SU-DHL-6 (cell line): Measurements from ENCODE around the gene ACAN.

Experiments used
- H2AFZ ChIP-seq: fragments of 200-600 bp; sonication (generic); 2 replicates; pipeline ENCODE4 v1.6.1; 2014; ENCODE audit warnings: low read depth, mild to moderate bottlenecking, moderate library complexity, mixed read lengths, antibody characterized with exemption, low read length; ENCODE audit not compliant: severe bottlenecking
- H3F3A ChIP-seq: fragments of 200-600 bp; shearing (Covaris generic); 2 replicates; pipeline ENCODE4 v1.6.0; 2016; ENCODE audit warnings: antibody characterized with exemption, mild to moderate bottlenecking; ENCODE audit not compliant: insufficient read depth
- H3K27ac ChIP-seq: fragments of 200-600 bp; sonication (generic); 2 replicates; pipeline ENCODE4 v1.5.1; 2016; ENCODE audit warnings: low read depth, mild to moderate bottlenecking, low read length, moderate library complexity, mixed read lengths
- H3K27me3 ChIP-seq: fragments of 200-600 bp; sonication (generic), shearing (Covaris generic); 2 replicates; pipeline ENCODE4 v1.6.0; 2014; ENCODE audit warnings: mild to moderate bottlenecking, low read length
- H3K36me3 ChIP-seq: fragments of 200-600 bp; sonication (generic); 2 replicates; pipeline ENCODE4 v1.6.1; 2014; ENCODE audit warnings: mild to moderate bottlenecking, low read length, mixed read lengths
- H3K4me2 ChIP-seq: fragments of 300-600, 200-600 bp; shearing (Covaris generic), sonication (generic); 2 replicates; pipeline ENCODE4 v1.6.0; 2014; ENCODE audit warnings: low read length, low read depth, mild to moderate bottlenecking; ENCODE audit not compliant: poor library complexity, severe bottlenecking
- H3K4me3 ChIP-seq: fragments of 200-600 bp; sonication (generic); 2 replicates; pipeline ENCODE4 v1.5.1; 2014; ENCODE audit warnings: antibody characterized with exemption, low read length, mild to moderate bottlenecking, mixed read lengths; ENCODE audit not compliant: insufficient read depth, poor library complexity, severe bottlenecking
- H3K79me2 ChIP-seq: fragments of 200-600 bp; sonication (generic); 2 replicates; pipeline ENCODE4 v1.6.1; 2014; ENCODE audit warnings: mild to moderate bottlenecking, low read length, moderate library complexity; ENCODE audit not compliant: insufficient read depth
- H3K9ac ChIP-seq: fragments of 200-600 bp; sonication (generic); 2 replicates; pipeline ENCODE4 v1.7.0; 2014; ENCODE audit warnings: mild to moderate bottlenecking, low read length
- H3K9me2 ChIP-seq: fragments of 200-600 bp; sonication (generic); replicated peaks from 2 replicates; pipeline ENCODE4 v1.6.1; 2014; ENCODE audit warnings: low read length; ENCODE audit not compliant: insufficient read depth
- H3K9me3 ChIP-seq: fragments of 200-600 bp; sonication (generic); 2 replicates; pipeline ENCODE4 v1.6.1; 2014; ENCODE audit warnings: low read length, mixed read lengths; ENCODE audit not compliant: insufficient read depth
- H4K20me1 ChIP-seq: fragments of 200-600 bp; sonication (generic); 2 replicates; pipeline ENCODE4 v1.6.1; 2014; ENCODE audit warnings: low read depth, mild to moderate bottlenecking, antibody characterized with exemption, low read length, moderate library complexity, mixed read lengths
- EZH2phosphoT487 ChIP-seq: fragments of 200-600 bp; sonication (generic), shearing (Covaris generic); conservative IDR thresholded peaks from 2 replicates; pipeline ENCODE4 v1.6.1; 2018; ENCODE audit warnings: mild to moderate bottlenecking, antibody characterized with exemption, low read length, moderate library complexity, mixed read lengths
- TF ChIP-seq, protein P1 (sequence below): fragments of 200-600 bp; sonication (generic); IDR thresholded peaks from one replicate; pipeline ENCODE4 v1.5.1; 2017; ENCODE audit warnings: antibody characterized with exemption, mild to moderate bottlenecking, low read length, moderate library complexity; ENCODE audit not compliant: insufficient read depth, poor library complexity, severe bottlenecking

The ACAN gene

DNA sequence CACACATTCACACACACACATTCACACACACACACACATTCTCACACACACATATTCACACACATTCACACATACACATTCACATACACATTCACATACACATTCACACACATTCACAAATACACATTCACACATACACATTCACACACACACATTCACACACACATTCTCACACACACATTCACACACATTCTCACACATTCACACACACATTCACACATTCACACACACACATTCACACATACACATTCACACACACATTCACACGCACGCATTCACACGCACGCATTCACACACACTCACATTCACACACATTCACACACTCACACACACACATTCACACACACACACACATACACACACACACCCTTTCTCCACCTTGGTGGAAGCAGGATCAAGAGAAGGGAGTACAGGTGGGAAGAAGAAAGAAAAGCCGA lies 97.8 kb downstream of the ACAN start:
- Histone ChIP-seq H3K27me3 (no peaks in the 10 kb centered on the region), H2AFZ (no peak overlapping the region), H3K9me2 (no peaks in the 10 kb centered on the region), H4K20me1 (no peaks in the 10 kb centered on the region), H3K27ac (no peak overlapping the region), H3K9me3 (no peaks in the 10 kb centered on the region), H3K9ac (no peak overlapping the region), H3K36me3 (no peaks in the 10 kb centered on the region), H3K4me2 (no peak overlapping the region), H3K4me3 (no peak overlapping the region), H3K79me2 (no peaks in the 10 kb centered on the region), H3F3A (no peaks in the 10 kb centered on the region)
- TF ChIP-seq EZH2phosphoT487 = no peak
- TF ChIP-seq, protein P1, sequence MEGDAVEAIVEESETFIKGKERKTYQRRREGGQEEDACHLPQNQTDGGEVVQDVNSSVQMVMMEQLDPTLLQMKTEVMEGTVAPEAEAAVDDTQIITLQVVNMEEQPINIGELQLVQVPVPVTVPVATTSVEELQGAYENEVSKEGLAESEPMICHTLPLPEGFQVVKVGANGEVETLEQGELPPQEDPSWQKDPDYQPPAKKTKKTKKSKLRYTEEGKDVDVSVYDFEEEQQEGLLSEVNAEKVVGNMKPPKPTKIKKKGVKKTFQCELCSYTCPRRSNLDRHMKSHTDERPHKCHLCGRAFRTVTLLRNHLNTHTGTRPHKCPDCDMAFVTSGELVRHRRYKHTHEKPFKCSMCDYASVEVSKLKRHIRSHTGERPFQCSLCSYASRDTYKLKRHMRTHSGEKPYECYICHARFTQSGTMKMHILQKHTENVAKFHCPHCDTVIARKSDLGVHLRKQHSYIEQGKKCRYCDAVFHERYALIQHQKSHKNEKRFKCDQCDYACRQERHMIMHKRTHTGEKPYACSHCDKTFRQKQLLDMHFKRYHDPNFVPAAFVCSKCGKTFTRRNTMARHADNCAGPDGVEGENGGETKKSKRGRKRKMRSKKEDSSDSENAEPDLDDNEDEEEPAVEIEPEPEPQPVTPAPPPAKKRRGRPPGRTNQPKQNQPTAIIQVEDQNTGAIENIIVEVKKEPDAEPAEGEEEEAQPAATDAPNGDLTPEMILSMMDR = no peak

DNA sequence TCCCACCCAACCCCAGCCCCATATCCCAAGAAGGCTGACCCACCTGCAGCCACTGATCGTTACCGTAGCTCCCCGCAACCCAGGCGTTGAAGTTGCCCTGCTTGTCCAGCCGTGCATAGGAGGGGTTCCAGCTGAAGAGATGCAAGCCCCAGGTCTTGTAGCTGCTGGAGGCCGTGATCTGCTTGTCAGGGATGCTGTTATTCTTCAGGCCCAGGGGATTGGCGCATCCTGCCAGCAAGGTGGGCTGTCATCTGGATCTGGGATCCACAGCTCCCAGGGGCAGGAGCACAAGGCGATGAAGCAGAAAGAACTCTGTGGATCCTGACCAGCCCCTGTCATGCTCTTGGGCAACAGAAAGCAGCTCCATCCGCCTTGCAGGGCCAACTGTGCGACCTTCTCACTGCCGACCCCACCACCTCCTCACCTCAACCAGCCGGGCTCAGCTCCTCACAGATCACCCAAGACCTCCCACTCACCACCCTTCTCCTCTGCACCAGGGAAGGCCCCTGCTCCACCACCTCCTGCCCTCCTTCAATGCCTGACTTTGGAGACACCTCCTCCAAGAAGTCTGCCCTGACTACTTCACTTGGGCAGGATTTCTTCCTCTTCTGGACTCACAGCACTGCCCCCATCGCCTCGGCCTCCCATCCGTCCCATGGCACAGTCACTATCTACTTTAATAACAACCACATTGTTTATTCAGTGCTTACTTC lies 98.4 kb downstream of the ACAN start:
- Histone ChIP-seq H3K9me3 (no peaks in the 10 kb centered on the region), H3K27me3 (no peaks in the 10 kb centered on the region), H3K36me3 (no peaks in the 10 kb centered on the region), H3K79me2 (no peaks in the 10 kb centered on the region), H3K4me3 (no peak overlapping the region), H4K20me1 (no peaks in the 10 kb centered on the region), H3K4me2 (no peak overlapping the region), H2AFZ (no peak overlapping the region), H3F3A (no peaks in the 10 kb centered on the region), H3K27ac (no peak overlapping the region), H3K9me2 (no peaks in the 10 kb centered on the region), H3K9ac (no peak overlapping the region)
- no peak for TF ChIP-seq EZH2phosphoT487
- TF ChIP-seq, protein P1 = no peak

DNA sequence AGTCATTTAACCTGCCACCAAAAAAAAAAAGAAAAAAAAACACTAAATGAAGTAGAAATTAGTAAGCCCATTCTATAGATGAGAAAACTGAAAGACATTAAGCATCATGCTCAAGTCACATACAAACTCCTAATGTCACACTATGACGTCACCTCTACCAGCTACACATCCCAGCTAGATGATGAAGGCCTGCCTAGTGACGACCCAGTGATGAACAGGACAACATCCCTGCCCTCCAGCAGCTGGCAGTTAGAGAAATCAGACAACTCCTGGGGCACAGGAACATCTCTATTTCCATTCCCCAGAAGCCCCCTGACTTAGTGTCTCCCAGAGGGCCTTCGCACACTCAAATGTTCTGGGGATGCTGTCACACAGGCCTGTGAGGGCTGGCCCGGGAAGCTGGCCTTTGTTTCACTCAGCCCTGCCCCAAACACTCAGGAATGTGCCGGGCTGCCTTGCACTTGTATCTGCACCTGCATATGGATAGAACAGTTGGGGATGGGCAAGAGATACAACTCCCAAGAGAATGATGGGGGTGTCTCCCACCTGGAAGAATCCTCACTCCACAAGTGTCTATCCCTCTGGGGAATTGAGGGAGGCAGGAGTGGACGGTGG lies 99.1 kb downstream of the ACAN start:
- no peak overlapping the region for H3K27ac ChIP-seq
- H3F3A ChIP-seq = no peaks in the 10 kb centered on the region
- no peak overlapping the region for H3K9ac ChIP-seq
- H2AFZ ChIP-seq = no peak overlapping the region
- H3K4me2 ChIP-seq = no peak overlapping the region
- H3K9me3 ChIP-seq = no peaks in the 10 kb centered on the region
- TF ChIP-seq EZH2phosphoT487 = no peak
- no peaks in the 10 kb centered on the region for H3K27me3 ChIP-seq
- no peak overlapping the region for H3K4me3 ChIP-seq
- H3K36me3 ChIP-seq = no peaks in the 10 kb centered on the region
- no peaks in the 10 kb centered on the region for H4K20me1 ChIP-seq
- H3K9me2 ChIP-seq = no peaks in the 10 kb centered on the region
- no peaks in the 10 kb centered on the region for H3K79me2 ChIP-seq

DNA sequence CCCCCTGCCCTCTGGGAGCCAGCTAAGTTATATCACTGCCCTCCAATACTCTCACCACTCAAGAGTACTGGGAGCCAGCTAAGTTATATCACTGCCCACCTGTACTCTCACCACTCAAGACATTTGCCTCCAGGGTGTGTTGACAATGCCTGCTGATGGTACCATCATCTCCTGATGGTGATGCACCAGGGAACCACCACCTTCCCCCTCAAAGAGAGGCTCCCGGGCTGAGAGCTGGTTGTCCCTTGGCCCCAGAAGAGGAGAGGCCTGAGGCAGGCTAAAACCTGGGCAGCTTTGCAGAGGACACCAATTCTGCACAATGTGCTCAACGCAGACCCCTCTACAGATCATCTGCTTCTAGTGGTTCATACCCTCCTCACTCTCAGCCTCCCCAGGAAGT lies 99.6 kb downstream of the ACAN start:
- H3K9me3 ChIP-seq = no peaks in the 10 kb centered on the region
- H3K9ac ChIP-seq = no peak overlapping the region
- H3K27me3 ChIP-seq = no peaks in the 10 kb centered on the region
- no peak overlapping the region for H3K27ac ChIP-seq
- H3K79me2 ChIP-seq = no peaks in the 10 kb centered on the region
- no peak overlapping the region for H3K4me3 ChIP-seq
- TF ChIP-seq, protein P1 = no peak
- no peak for TF ChIP-seq EZH2phosphoT487
- no peaks in the 10 kb centered on the region for H3F3A ChIP-seq
- H3K4me2 ChIP-seq = no peak overlapping the region
- H3K9me2 ChIP-seq = no peaks in the 10 kb centered on the region
- no peaks in the 10 kb centered on the region for H4K20me1 ChIP-seq
- no peak overlapping the region for H2AFZ ChIP-seq
- H3K36me3 ChIP-seq = no peaks in the 10 kb centered on the region
